ENCODE results near the gene PFKP.

PFKP gene

GRCh38 chr10:3136763-3137611 is 69.6 kb downstream of the PFKP start:
- no peak for DNase-seq

DNA sequence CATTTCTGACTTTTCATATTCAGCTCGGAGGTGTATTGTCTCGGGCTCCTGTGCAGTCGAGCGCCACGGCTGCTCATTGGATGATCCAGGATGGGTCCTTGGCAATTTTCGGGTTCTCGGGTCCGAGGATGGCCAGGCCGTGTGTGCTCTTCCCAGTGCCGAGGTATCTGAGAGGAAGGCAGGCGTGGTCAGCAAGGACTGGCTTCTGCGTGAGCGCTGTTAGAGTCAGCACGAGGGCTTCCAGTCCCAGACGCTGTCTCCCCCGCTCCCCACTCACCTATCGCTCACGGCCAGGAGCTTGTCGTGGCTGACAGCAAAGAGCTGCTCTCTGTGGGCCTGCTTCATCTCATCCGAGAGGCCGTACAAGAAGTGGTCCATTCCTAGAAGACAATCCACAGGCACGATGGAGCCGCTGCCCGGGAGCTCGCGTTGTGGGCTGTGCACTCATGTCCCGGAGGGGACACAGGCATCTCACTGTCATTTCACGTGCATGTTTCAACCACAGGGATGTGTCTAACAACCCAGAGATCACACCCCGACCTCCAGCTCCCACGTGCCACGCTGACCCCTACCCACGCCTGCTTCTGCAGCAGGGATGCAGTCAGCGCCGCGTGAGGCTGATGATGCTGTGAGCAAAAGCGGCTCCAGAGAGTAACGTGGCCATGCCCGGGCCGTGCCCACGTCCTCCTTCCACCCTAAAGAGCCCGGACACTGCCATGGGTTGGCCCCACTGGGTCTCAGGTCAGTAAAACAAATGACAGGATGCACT is 70.8 kb downstream of the PFKP start:
- no peak for DNase-seq

- no peak for DNase-seq
Measured at GRCh38 chr10:3139216-3139910, 72.0 kb downstream of the PFKP start.

DNA sequence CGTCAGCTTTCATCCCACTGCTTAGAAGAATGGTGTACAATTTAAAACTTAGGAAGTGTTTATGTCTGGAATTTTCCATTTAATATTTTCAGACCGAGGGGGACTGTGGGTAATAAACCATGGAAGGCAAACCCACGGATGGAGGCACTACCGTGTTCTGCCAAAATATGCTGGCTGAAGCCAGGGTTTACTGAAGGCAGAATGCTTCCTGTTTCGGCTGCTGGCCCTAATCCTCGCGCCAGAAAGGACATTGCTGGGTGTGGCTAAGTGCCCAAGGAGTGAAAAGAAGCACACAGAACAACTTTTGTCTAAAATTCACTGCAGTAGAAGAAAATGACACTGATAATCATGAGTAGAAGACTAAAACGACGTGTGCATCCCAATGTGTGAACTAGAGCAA is 72.9 kb downstream of the PFKP start:
- DNase-seq: no peak

- no peak for DNase-seq
Measured at GRCh38 chr10:3141351-3142005, 74.1 kb downstream of the PFKP start.

DNA sequence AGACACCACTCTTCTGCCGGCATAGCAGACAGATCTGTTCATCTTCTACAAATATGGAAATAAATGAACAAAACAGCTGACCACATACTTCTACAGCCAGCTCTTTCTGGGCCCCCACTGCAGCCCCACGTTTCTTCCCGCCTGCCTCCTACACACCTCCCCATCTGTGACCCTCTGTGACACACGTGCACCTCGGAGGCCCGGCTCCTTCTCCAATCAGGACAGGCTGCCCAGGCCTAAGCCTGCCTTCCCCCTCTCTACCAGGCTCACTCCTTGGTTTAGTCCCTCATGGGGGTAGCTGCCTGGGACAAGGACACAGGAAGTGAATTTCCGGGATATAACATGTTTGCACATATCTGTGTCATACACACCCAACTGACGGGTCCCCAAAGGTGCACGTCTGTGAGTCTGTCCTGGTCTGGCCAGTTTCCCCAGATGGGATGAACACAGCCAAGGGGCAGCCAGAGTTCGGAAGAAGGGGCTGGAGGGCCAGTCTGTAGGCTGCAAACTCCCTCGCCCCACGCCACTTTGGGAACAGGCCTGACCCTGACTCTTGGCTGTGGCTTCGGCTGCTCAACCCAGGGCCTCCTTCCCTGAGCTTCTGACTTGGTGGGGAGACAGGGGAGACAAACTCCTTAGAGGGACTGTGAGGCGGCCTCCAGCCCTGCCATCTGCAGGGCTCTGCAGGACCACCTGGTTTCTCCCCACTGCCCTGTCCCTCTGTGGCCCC is 75.0 kb downstream of the PFKP start:
- no peak for DNase-seq

DNA sequence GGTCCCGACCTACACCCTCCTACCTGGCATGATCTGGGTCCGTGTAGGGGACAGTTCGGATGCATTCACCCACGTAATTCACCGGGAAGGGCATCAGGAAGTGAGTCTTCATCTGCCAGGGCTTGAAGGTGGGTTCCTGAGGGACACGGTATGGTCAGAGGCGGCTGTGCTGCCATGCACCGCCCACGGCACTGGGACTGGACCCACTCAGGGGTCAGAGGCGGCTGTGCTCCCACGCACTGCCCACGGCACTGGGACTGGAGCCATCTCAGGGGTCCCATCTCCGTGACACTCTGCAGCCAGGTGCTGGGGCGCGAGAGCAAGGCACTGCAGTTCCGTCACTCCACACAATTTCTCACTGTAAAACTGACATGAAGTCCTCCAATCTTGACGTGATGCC is 76.0 kb downstream of the PFKP start:
- DNase-seq: no peak

DNA sequence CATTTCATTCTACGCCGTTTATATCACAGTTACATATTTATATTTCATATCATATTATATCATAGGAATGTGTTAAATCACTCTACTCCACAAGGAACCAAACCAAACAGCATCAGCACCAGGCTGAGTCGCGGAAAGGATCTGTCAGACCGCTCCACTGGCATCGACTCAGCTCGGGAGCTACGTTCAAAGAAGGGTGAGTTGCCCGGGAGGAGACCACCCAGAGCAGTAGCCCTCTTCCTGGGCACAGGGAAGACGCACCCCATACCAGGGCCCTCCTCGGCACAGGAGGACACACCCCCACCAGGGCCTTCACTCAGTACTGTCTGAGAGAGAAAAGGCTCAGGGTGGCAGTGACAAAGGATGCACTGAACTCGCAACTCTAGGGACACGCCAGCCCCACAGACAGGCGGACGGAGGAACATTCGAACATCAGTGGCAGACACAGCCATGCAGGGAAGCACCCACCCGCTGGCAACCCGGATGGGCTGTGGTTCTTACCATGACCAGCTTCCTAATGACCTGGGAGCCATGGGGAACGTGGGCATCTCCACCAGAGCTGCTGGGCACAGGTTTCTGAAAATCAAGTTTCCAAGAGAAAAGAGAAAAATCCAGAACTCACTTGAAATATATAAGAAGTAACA is 76.6 kb downstream of the PFKP start:
- DNase-seq: no peak

DNA sequence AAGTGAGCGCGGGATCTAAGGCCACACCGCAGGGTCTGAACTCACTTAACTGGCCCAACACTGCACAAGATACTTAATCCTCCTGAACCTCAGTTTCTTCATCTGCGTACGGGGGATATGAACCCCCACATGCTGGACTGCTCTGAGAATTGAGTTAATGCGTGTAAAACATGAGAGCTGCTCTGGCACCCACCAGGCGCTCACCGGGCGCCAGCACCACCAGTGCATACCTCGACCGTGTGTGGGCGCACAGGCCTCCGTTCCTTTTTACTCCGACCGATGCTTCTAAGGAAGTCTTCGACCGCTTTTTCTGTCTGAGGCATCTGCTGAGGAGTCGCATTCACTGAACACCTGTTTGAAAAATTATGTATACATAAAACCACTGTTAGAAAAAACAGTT is 78.0 kb downstream of the PFKP start:
- no peak for DNase-seq

DNA sequence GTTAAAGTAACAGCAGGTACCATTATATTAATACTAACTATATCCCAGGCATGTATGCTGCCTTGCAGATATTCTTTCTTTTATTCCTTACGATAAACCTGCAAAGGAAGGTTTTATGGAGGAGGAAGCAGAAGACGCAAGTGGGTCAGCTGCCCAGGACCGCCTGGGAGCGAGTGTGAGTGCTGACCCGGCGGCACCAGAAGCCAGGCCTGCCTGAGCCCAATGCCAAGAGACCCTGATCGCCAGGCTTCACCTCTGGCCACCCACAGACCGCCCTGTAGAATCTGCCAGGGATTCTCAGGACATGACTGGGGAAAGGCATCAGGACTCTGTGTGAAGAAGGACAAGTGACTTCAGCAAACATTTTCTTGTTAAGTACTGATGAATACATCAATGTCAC is 78.9 kb downstream of the PFKP start:
- no peak for DNase-seq

DNA sequence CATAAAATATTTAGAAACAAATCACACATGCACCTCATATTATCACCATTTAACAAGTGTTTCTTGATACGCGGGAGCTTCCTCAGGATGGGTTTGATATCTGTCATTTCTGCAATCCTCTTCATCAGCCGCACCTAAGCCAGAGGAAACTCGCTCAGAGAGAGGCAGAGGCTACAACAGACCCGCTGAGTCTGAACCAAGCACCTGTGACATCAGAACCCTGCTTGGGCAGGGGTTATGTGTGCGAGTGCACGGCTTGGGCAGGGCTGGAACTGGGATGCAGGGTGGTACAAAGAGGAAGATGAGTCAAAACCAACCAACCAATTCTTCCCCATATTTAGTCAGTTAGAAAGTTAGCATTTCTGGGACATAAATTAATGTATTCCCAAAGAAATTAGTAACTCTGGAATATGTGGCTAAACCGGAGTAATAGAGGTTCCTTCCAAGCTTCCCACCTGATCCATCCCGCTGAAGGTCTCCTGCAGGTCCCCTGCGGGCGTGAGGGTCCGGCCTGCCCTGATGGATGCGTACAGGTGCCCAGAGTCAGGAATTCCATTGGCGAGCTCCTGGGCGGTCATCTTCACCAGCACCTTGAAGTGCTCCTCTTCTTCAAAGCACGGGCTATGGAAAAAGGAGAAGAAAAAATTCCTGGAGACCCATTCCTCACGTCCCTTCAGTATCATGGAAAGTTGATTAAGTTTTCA is 79.9 kb downstream of the PFKP start:
- no peak for DNase-seq

GRCh38 chr10:3148041-3148440 is 80.7 kb downstream of the PFKP start:
- DNase-seq: no peak

- DNase-seq: no peak
Measured at GRCh38 chr10:3148994-3149393, 81.6 kb downstream of the PFKP start.

DNA sequence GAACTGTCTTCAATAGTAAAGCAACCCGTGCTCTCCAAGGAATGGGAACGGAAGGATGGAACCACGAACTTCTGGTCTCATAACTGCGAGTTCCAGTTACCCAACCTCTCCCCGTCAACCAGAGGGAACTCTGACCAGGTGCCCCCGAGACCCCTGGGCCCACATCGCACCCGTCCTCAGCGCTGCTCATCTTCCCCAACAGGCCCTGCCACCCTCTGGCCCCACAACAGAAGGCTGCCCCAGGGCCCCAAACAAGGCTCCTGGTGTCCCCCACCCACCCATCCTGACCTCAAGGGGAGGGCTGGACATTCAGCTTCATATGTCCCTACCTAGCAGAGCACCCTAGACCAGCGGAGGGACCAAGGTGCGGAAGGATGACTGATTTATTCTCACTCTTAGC is 82.6 kb downstream of the PFKP start:
- DNase-seq: no peak

- DNase-seq: no peak
Measured at GRCh38 chr10:3150366-3150765, 83.0 kb downstream of the PFKP start.

- DNase-seq: no peak
Measured at GRCh38 chr10:3150961-3151360, 83.6 kb downstream of the PFKP start.

GRCh38 chr10:3151889-3152565 is 84.7 kb downstream of the PFKP start:
- no peak for DNase-seq

- DNase-seq: no peak
Measured at GRCh38 chr10:3152566-3152935, 85.2 kb downstream of the PFKP start.

GRCh38 chr10:3154666-3155065 is 87.3 kb downstream of the PFKP start:
- no peak for DNase-seq

- DNase-seq: no peak
Measured at GRCh38 chr10:3159152-3159551, 91.8 kb downstream of the PFKP start.

DNA sequence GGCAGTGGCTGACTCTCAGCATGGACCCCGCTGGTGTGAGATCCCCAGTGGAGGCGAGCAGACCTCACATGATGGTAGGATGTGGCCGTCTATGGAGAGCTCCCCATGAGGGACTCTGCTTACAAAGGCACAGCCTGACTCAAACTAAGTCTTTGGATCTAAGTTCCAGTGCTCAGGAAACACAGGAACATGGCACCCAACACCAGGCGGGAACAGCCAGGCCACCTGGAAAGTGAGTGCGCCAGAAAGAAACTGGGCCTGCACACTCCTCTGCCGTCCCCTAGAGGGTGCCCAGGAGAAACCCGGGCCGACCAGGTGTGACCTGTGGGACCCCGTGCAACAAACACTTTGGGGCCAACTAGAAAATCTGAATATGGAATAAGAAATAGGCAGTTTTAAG is 95.2 kb downstream of the PFKP start:
- DNase-seq: no peak

All from inflammatory macrophage (primary cell).